Naive thymus-derived CD4-positive, alpha-beta T cell (primary cell): Measurements from ENCODE around the gene KDM4C. TPM values are rescaled to one million over a fixed set of nuclear protein-coding genes. Genes with fewer than 3 reads are reported as not detected.

ENCODE experiments used
- ATAC-seq: fragments of 150-1000 bp; cut with Tn5 transposase; 2 replicates; pipeline ENCODE4 v1.10.0; 2021; ENCODE audit warnings: mild to moderate bottlenecking, moderate library complexity
- CTCF ChIA-PET: fragments of 350-600 bp; sonication (Branson Sonifier 250); formaldehyde crosslinking; loops from one replicate; lab custom pipeline; 2021; ENCODE audit warnings: antibody characterized with exemption; lab: Charles Lee
- POLR2A ChIA-PET: fragments of 350-600 bp; sonication (Branson Sonifier 250); formaldehyde crosslinking; loops from one replicate; lab custom pipeline; 2021; ENCODE audit warnings: antibody characterized with exemption, inconsistent platforms; lab: Charles Lee
- DNase-seq, 9 donors: peaks; one replicate each; pipeline versions ENCODE4 v3.0.0 to v3.0.0-alpha.2; 2020 to 2022; ENCODE audit warnings: mixed read lengths in 1 of 9
- H3K27ac ChIP-seq: one replicate; pipeline ENCODE4 v1.7.0; 2013; ENCODE audit warnings: mild to moderate bottlenecking, low read depth, low read length, moderate library complexity
- H3K27me3 ChIP-seq, 2 donors: one replicate each; pipeline ENCODE4 v1.7.0; 2013; ENCODE audit warnings: low read length in 2 of 2, mild to moderate bottlenecking in 2 of 2, moderate library complexity in 2 of 2; ENCODE audit not compliant: control insufficient read depth in 2 of 2, insufficient read depth in 2 of 2
- H3K36me3 ChIP-seq, 3 experiments: 1 replicate in 2 of 3; 2 replicates in 1 of 3; pipeline ENCODE4 v1.7.0; 2013; ENCODE audit warnings: low read length in 3 of 3, mild to moderate bottlenecking in 3 of 3, moderate library complexity in 1 of 3; ENCODE audit not compliant: insufficient read depth in 3 of 3, control insufficient read depth in 2 of 3
- H3K4me1 ChIP-seq, 2 donors: one replicate each; pipeline ENCODE4 v1.7.0; 2013; ENCODE audit warnings: low read length in 2 of 2, mild to moderate bottlenecking in 2 of 2, moderate library complexity in 1 of 2; ENCODE audit not compliant: control insufficient read depth in 2 of 2, insufficient read depth in 2 of 2
- H3K4me3 ChIP-seq: 2 replicates; pipeline ENCODE4 v1.7.0; 2013; ENCODE audit warnings: mild to moderate bottlenecking, low read length
- H3K9me3 ChIP-seq, 3 experiments: 1 replicate in 2 of 3; 2 replicates in 1 of 3; pipeline ENCODE4 v1.7.0; 2013; ENCODE audit warnings: low read length in 3 of 3; ENCODE audit not compliant: control insufficient read depth in 2 of 3
- H3K27ac Mint-ChIP-seq, 9 donors: one replicate each; pipeline ENCODE4 v1.8.0; 2020 to 2022; ENCODE audit warnings: mixed read lengths in 9 of 9, mild to moderate bottlenecking in 8 of 9, moderate library complexity in 5 of 9, inconsistent platforms in 2 of 9
- H3K27me3 Mint-ChIP-seq, 5 donors: one replicate each; pipeline ENCODE4 v1.8.0; 2021 to 2022; ENCODE audit warnings: mixed read lengths in 5 of 5, mild to moderate bottlenecking in 1 of 5
- H3K36me3 Mint-ChIP-seq, 5 donors: one replicate each; pipeline ENCODE4 v1.8.0; 2020 to 2022; ENCODE audit warnings: mixed read lengths in 5 of 5, mild to moderate bottlenecking in 3 of 5, inconsistent platforms in 1 of 5
- H3K4me1 Mint-ChIP-seq, 7 donors: one replicate each; pipeline ENCODE4 v1.8.0; 2020 to 2022; ENCODE audit warnings: mixed read lengths in 7 of 7, mild to moderate bottlenecking in 3 of 7, inconsistent platforms in 1 of 7
- H3K4me3 Mint-ChIP-seq, 10 donors: one replicate each; pipeline ENCODE4 v1.8.0; 2020 to 2022; ENCODE audit warnings: mild to moderate bottlenecking in 10 of 10, mixed read lengths in 10 of 10, moderate library complexity in 6 of 10, inconsistent platforms in 2 of 10
- H3K9me3 Mint-ChIP-seq, 11 donors: one replicate each; pipeline ENCODE4 v1.8.0; 2020 to 2022; ENCODE audit warnings: mixed read lengths in 11 of 11, mild to moderate bottlenecking in 4 of 11, inconsistent platforms in 1 of 11, moderate library complexity in 1 of 11
- intact Hi-C, 2 donors: fragments of 100-400 bp; cut with micrococcal nuclease; formaldehyde crosslinking; loops; one replicate each; pipeline ENCODE4 v1.15.1; 2023
- polyA plus RNA-seq, 2 donors: library from polyadenylated mRNA; unstranded; fragments of 300-500 nt; fragmentation: Illumina TruSeq; gene quantifications; one replicate each; pipeline ENCODE4 v1.2.3, GENCODE V29; 2021
- total RNA-seq, 6 experiments: library from RNA in 5 of 6; stranded (reverse) in 5 of 6; gene quantifications; 1 replicate in 5 of 6; 2 replicates in 1 of 6; pipeline ENCODE4 v1.2.3 and lab custom pipeline; 2021 to 2026

The KDM4C gene
- total and polyA plus RNA-seq, 7 experiments from 2014 or later = 38.5 to 100 (median 91.3) TPM

- DNase-seq (no peak), ATAC-seq (no peak)
- Mint-ChIP-seq H3K27me3 (no peaks in the 10 kb centered on the region), H3K27ac (no peak overlapping the region), H3K4me1 (peaks cover 7 to 34% (median 23%) of the 10 kb centered on the region in 7 donors), H3K9me3 (no peaks in the 10 kb centered on the region), H3K4me3 (no peak overlapping the region), H3K36me3 (peaks cover 0 to 39% (median 6%) of the 10 kb centered on the region in 5 donors)
- H3K27me3 ChIP-seq = no peaks in the 10 kb centered on the region
- H3K9me3 ChIP-seq = no peaks in the 10 kb centered on the region
- no peak overlapping the region for H3K27ac ChIP-seq
- no peak overlapping the region for H3K4me3 ChIP-seq
- intact Hi-C loops = loop anchor here in 1 of 2 donors (10.0 kb wide), 1 partner anchor 259 kb away; no protein-coding TSS in a partner anchor
- H3K36me3 ChIP-seq = no peaks in the 10 kb centered on the region
- ChIA-PET POLR2A (no interaction called here), CTCF (no interaction called here)
- H3K4me1 ChIP-seq = no peaks in the 10 kb centered on the region
These were observed 86.0 kb downstream of the KDM4C start for GRCh38 chr9:6843742-6844141.

- Histone ChIP-seq H3K4me3 (no peak overlapping the region), H3K9me3 (no peaks in the 10 kb centered on the region), H3K27ac (no peak overlapping the region), H3K36me3 (peaks cover 0 to 4% (median 0%) of the 10 kb centered on the region in 3 experiments), H3K27me3 (no peaks in the 10 kb centered on the region), H3K4me1 (no peaks in the 10 kb centered on the region)
- H3K36me3 Mint-ChIP-seq = peaks cover under 1 to 45% (median 8%) of the 10 kb centered on the region in 5 donors
- no peaks in the 10 kb centered on the region for H3K9me3 Mint-ChIP-seq
- POLR2A ChIA-PET = no interaction called here
- no peak overlapping the region for H3K27ac Mint-ChIP-seq
- H3K4me3 Mint-ChIP-seq = no peak overlapping the region
- peaks cover 7 to 34% (median 23%) of the 10 kb centered on the region in 7 donors for H3K4me1 Mint-ChIP-seq
- DNase-seq (no peak), ATAC-seq (no peak)
- H3K27me3 Mint-ChIP-seq = no peaks in the 10 kb centered on the region
- CTCF ChIA-PET = no interaction called here
- intact Hi-C loops = loop anchor here in 1 of 2 donors (10.0 kb wide), 1 partner anchor 259 kb away; no protein-coding TSS in a partner anchor
These were observed 86.5 kb downstream of the KDM4C start for GRCh38 chr9:6844267-6844666.

GRCh38 chr9:6845128-6845826 is 87.5 kb downstream of the KDM4C start:
- Mint-ChIP-seq H3K4me3 (no peak overlapping the region), H3K36me3 (peaks cover 6 to 53% (median 14%) of the 10 kb centered on the region in 5 donors), H3K27me3 (no peaks in the 10 kb centered on the region), H3K4me1 (peaks cover 7 to 34% (median 23%) of the 10 kb centered on the region in 7 donors), H3K27ac (peak overlapping the region in 1 of 9 donors; percentile 79), H3K9me3 (no peaks in the 10 kb centered on the region)
- CTCF ChIA-PET = no interaction called here
- no peak for DNase-seq
- Histone ChIP-seq H3K27ac (no peak overlapping the region), H3K9me3 (no peaks in the 10 kb centered on the region), H3K4me3 (no peak overlapping the region), H3K36me3 (peaks cover 0 to 12% (median 6%) of the 10 kb centered on the region in 3 experiments), H3K4me1 (no peaks in the 10 kb centered on the region), H3K27me3 (no peaks in the 10 kb centered on the region)
- no peak for ATAC-seq
- intact Hi-C loops = loop anchor here in 1 of 2 donors (10.0 kb wide), 1 partner anchor 260 kb away; no protein-coding TSS in a partner anchor
- POLR2A ChIA-PET = no interaction called here

GRCh38 chr9:6845880-6846279 is 88.1 kb downstream of the KDM4C start:
- Mint-ChIP-seq H3K4me1 (peaks cover 7 to 30% (median 20%) of the 10 kb centered on the region in 7 donors), H3K9me3 (no peaks in the 10 kb centered on the region), H3K4me3 (peak overlapping the region in 1 of 10 donors; percentile 1), H3K36me3 (peaks cover 6 to 49% (median 14%) of the 10 kb centered on the region in 5 donors), H3K27me3 (no peaks in the 10 kb centered on the region), H3K27ac (peak overlapping the region in 1 of 9 donors; percentile 79)
- DNase-seq = no peak
- intact Hi-C loops = loop anchor here in 1 of 2 donors (10.0 kb wide), 1 partner anchor 261 kb away; no protein-coding TSS in a partner anchor
- Histone ChIP-seq H3K27ac (no peak overlapping the region), H3K36me3 (peaks cover 0 to 12% (median 8%) of the 10 kb centered on the region in 3 experiments), H3K9me3 (no peaks in the 10 kb centered on the region), H3K4me1 (no peaks in the 10 kb centered on the region), H3K4me3 (no peak overlapping the region), H3K27me3 (no peaks in the 10 kb centered on the region)
- CTCF ChIA-PET = no interaction called here
- POLR2A ChIA-PET = interaction anchor here (1.1 kb wide), 1 partner anchor 88 kb away, joined by 4 read pairs; the partner anchor contains the start of gene KDM4C
- ATAC-seq = no peak

GRCh38 chr9:6852243-6852963 is 94.6 kb downstream of the KDM4C start:
- Histone ChIP-seq H3K4me1 (no peaks in the 10 kb centered on the region), H3K27me3 (no peaks in the 10 kb centered on the region), H3K4me3 (no peak overlapping the region), H3K27ac (no peak overlapping the region), H3K36me3 (peaks cover 0 to 28% (median 20%) of the 10 kb centered on the region in 3 experiments), H3K9me3 (no peaks in the 10 kb centered on the region)
- DNase-seq = no peak
- Mint-ChIP-seq H3K9me3 (no peaks in the 10 kb centered on the region), H3K4me1 (peaks cover 0 to 12% (median 6%) of the 10 kb centered on the region in 7 donors), H3K27me3 (no peaks in the 10 kb centered on the region), H3K27ac (peak overlapping the region in 2 of 9 donors; percentile 1 to 3), H3K36me3 (peaks cover 6 to 65% (median 37%) of the 10 kb centered on the region in 5 donors), H3K4me3 (no peak overlapping the region)
- no peak for ATAC-seq
- intact Hi-C loops = no loop called here
- CTCF ChIA-PET = no interaction called here
- POLR2A ChIA-PET = interaction anchor here (0.5 kb wide), 1 partner anchor 12 kb away, joined by 3 read pairs; no protein-coding TSS in a partner anchor

GRCh38 chr9:6855860-6856259 is 98.1 kb downstream of the KDM4C start:
- DNase-seq (no peak), ATAC-seq (no peak)
- no peaks in the 10 kb centered on the region for H3K4me1 ChIP-seq
- Mint-ChIP-seq H3K4me3 (no peak overlapping the region), H3K36me3 (peaks cover 0 to 62% (median 44%) of the 10 kb centered on the region in 5 donors), H3K27ac (no peak overlapping the region), H3K4me1 (peaks cover 4 to 16% (median 6%) of the 10 kb centered on the region in 7 donors), H3K9me3 (no peaks in the 10 kb centered on the region), H3K27me3 (no peaks in the 10 kb centered on the region)
- peaks cover 0 to 25% (median 8%) of the 10 kb centered on the region in 3 experiments for H3K36me3 ChIP-seq
- ChIA-PET POLR2A (interaction anchor here (0.6 kb wide), 1 partner anchor 59 kb away, joined by 4 read pairs; no protein-coding TSS in a partner anchor), CTCF (no interaction called here)
- intact Hi-C loops = no loop called here
- no peaks in the 10 kb centered on the region for H3K9me3 ChIP-seq
- no peaks in the 10 kb centered on the region for H3K27me3 ChIP-seq
- H3K27ac ChIP-seq = no peak overlapping the region
- H3K4me3 ChIP-seq = no peak overlapping the region
